Neural cell (in vitro differentiated cells): ENCODE data around the gene TSPAN33. TPM values are rescaled to one million over a fixed set of nuclear protein-coding genes. Genes with fewer than 3 reads are reported as not detected.

Experiments
- H2AFZ ChIP-seq: fragments of 200-600, 300-800 bp; sonication (generic), shearing (Covaris generic); 2 replicates; pipeline ENCODE4 v1.6.0; 2014; ENCODE audit warnings: low read depth, mild to moderate bottlenecking, antibody characterized with exemption, low read length, moderate library complexity
- H3F3A ChIP-seq: fragments of 200-600 bp; shearing (Covaris generic); 2 replicates; pipeline ENCODE4 v1.6.1; 2016; ENCODE audit warnings: mild to moderate bottlenecking, moderate library complexity, mixed read lengths, antibody characterized with exemption, low read length; ENCODE audit not compliant: insufficient read depth, poor library complexity, severe bottlenecking
- H3K27ac ChIP-seq: fragments of 200-600, 300-800 bp; sonication (generic), shearing (Covaris generic); 2 replicates; pipeline ENCODE4 v1.5.1; 2014; ENCODE audit warnings: mild to moderate bottlenecking, low read length, moderate library complexity
- H3K27me3 ChIP-seq: fragments of 300-800, 200-600 bp; sonication (generic), shearing (Covaris generic); 2 replicates; pipeline ENCODE4 v1.6.0; 2014; ENCODE audit warnings: mild to moderate bottlenecking, low read depth, low read length, moderate library complexity; ENCODE audit not compliant: insufficient read depth
- H3K36me3 ChIP-seq: fragments of 300-800, 200-600 bp; sonication (generic), shearing (Covaris generic); 2 replicates; pipeline ENCODE4 v1.5.1; 2014; ENCODE audit warnings: mild to moderate bottlenecking, antibody characterized with exemption, low read length, moderate library complexity; ENCODE audit not compliant: insufficient read depth
- H3K4me2 ChIP-seq: fragments of 300-800, 200-600 bp; sonication (generic), shearing (Covaris generic); 2 replicates; pipeline ENCODE4 v1.6.0; 2014; ENCODE audit warnings: mild to moderate bottlenecking, low read length
- H3K4me3 ChIP-seq: fragments of 300-800, 200-600 bp; sonication (generic), shearing (Covaris generic); 2 replicates; pipeline ENCODE4 v1.5.1; 2014; ENCODE audit warnings: mild to moderate bottlenecking, low read length, moderate library complexity
- H3K79me2 ChIP-seq: fragments of 200-600 bp; shearing (Covaris generic); replicated peaks from 2 replicates; pipeline ENCODE4 v1.6.0; 2014; ENCODE audit warnings: mild to moderate bottlenecking, low read length, moderate library complexity; ENCODE audit not compliant: insufficient read depth
- H3K9ac ChIP-seq: fragments of 300-800, 200-600 bp; sonication (generic), shearing (Covaris generic); 2 replicates; pipeline ENCODE4 v1.6.1; 2016; ENCODE audit warnings: mild to moderate bottlenecking, low read length, mixed read lengths
- H3K9me2 ChIP-seq: fragments of 200-600 bp; shearing (Covaris generic); 2 replicates; pipeline ENCODE4 v1.6.1; 2016; ENCODE audit warnings: mild to moderate bottlenecking, low read length, mixed read lengths; ENCODE audit not compliant: insufficient read depth
- H3K9me3 ChIP-seq: fragments of 200-600, 300-800 bp; sonication (generic), shearing (Covaris generic); 2 replicates; pipeline ENCODE4 v1.6.1; 2016; ENCODE audit warnings: mild to moderate bottlenecking, mixed run types, low read length, moderate library complexity, mixed read lengths
- H4K20me1 ChIP-seq: fragments of 200-600 bp; shearing (Covaris generic); 2 replicates; pipeline ENCODE4 v1.6.1; 2016; ENCODE audit warnings: mild to moderate bottlenecking, mixed run types; ENCODE audit not compliant: insufficient read depth
- EP300 ChIP-seq: fragments of 450-650 bp; conservative IDR thresholded peaks from 2 replicates; pipeline ENCODE4 v1.6.1; 2014; ENCODE audit warnings: antibody characterized with exemption, mild to moderate bottlenecking, moderate library complexity; ENCODE audit not compliant: poor library complexity, severe bottlenecking
- EZH2 ChIP-seq: fragments of 200-600, 300-800 bp; shearing (Covaris generic), sonication (generic); IDR thresholded peaks from 2 replicates; pipeline ENCODE4 v1.6.1; 2014; ENCODE audit warnings: antibody characterized with exemption, low read length, borderline replicate concordance, mild to moderate bottlenecking; ENCODE audit not compliant: insufficient read depth, poor library complexity, severe bottlenecking
- MXI1 ChIP-seq: fragments of 450-650 bp; conservative IDR thresholded peaks from 2 replicates; pipeline ENCODE4 v1.6.1; 2014; ENCODE audit warnings: antibody characterized with exemption, mild to moderate bottlenecking; ENCODE audit not compliant: poor library complexity, severe bottlenecking
- POLR2AphosphoS5 ChIP-seq: IDR thresholded peaks from 2 replicates; pipeline ENCODE4 v1.6.1; 2012
- RAD21 ChIP-seq: fragments of 450-650 bp; conservative IDR thresholded peaks from 2 replicates; pipeline ENCODE4 v1.6.1; 2014; ENCODE audit warnings: antibody characterized with exemption, mild to moderate bottlenecking, moderate library complexity
- SMC3 ChIP-seq: fragments of 450-650 bp; conservative IDR thresholded peaks from 2 replicates; pipeline ENCODE4 v1.6.1; 2014; ENCODE audit warnings: antibody characterized with exemption, mild to moderate bottlenecking, moderate library complexity; ENCODE audit not compliant: poor library complexity
- TAF1 ChIP-seq: IDR thresholded peaks from 2 replicates; pipeline ENCODE4 v1.6.1; 2012; ENCODE audit warnings: low read depth
- polyA plus RNA-seq: library from polyadenylated mRNA; depleted of rRNA; stranded (reverse); fragments of >200 nt; gene quantifications from 2 replicates; pipeline ENCODE4 v1.2.3, GENCODE V29; 2014
- TF ChIP-seq, protein P1 (sequence below): IDR thresholded peaks from 2 replicates; pipeline ENCODE4 v1.6.1; 2012; ENCODE audit warnings: borderline replicate concordance
- TF ChIP-seq, protein P2 (sequence below): fragments of 450-650 bp; IDR thresholded peaks from 2 replicates; pipeline ENCODE4 v1.5.1; 2014; ENCODE audit warnings: antibody characterized with exemption, mild to moderate bottlenecking, moderate library complexity; ENCODE audit not compliant: poor library complexity, severe bottlenecking

The TSPAN33 gene
- polyA plus RNA-seq, 1 donor from 2014 or later = 2.5 TPM

DNA sequence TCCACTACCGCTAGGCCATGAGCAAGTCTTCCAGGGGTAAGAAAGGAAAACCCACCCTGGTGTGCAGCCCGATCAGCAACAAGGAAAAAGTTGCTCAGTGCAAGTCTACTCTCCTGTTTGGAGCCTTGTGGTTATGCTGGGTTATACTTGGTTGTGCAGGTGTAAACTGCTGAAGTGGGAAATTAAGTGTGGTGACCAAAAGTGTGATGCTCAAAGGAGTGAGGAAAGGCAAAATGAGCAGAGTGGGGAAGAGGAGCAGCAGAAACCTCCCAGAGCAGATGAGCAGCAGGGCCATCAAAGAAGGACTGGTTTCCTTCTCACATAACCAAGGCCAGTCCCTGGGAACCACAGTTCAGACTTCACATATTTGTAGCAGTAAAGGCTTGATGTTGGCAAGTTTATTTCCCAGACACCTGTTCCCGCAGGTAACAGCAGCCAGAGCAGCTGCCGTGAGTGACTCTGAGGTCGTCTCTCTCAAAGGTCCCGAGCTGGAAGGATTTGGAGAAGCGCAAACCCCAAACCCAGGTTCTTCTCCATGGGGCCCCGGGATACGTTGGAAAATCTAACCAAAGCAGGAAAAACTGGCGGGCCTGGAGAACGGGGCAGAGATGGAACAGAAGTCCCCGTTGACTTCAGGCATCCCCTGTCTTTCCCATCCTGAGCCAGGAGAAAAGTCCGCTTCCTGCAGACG lies 43.3 kb downstream of the TSPAN33 start:
- Histone ChIP-seq H3K4me2 (no peak overlapping the region), H3K79me2 (peaks cover 36% of the 10 kb centered on the region), H3K9me3 (no peaks in the 10 kb centered on the region), H3F3A (no peaks in the 10 kb centered on the region), H3K4me3 (peak overlapping the region; percentile 90), H3K36me3 (no peaks in the 10 kb centered on the region), H3K27ac (no peak overlapping the region), H3K9ac (peak overlapping the region; percentile 66), H4K20me1 (no peaks in the 10 kb centered on the region), H3K27me3 (no peaks in the 10 kb centered on the region), H3K9me2 (no peaks in the 10 kb centered on the region), H2AFZ (peak overlapping the region; percentile 27)
- TF ChIP-seq MXI1 (no peak), SMC3 (no peak), EZH2 (no peak), EP300 (no peak), TAF1 (no peak), RAD21 (no peak), POLR2AphosphoS5 (no peak)
- TF ChIP-seq, protein P1, sequence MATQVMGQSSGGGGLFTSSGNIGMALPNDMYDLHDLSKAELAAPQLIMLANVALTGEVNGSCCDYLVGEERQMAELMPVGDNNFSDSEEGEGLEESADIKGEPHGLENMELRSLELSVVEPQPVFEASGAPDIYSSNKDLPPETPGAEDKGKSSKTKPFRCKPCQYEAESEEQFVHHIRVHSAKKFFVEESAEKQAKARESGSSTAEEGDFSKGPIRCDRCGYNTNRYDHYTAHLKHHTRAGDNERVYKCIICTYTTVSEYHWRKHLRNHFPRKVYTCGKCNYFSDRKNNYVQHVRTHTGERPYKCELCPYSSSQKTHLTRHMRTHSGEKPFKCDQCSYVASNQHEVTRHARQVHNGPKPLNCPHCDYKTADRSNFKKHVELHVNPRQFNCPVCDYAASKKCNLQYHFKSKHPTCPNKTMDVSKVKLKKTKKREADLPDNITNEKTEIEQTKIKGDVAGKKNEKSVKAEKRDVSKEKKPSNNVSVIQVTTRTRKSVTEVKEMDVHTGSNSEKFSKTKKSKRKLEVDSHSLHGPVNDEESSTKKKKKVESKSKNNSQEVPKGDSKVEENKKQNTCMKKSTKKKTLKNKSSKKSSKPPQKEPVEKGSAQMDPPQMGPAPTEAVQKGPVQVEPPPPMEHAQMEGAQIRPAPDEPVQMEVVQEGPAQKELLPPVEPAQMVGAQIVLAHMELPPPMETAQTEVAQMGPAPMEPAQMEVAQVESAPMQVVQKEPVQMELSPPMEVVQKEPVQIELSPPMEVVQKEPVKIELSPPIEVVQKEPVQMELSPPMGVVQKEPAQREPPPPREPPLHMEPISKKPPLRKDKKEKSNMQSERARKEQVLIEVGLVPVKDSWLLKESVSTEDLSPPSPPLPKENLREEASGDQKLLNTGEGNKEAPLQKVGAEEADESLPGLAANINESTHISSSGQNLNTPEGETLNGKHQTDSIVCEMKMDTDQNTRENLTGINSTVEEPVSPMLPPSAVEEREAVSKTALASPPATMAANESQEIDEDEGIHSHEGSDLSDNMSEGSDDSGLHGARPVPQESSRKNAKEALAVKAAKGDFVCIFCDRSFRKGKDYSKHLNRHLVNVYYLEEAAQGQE = no peak
- TF ChIP-seq, protein P2, sequence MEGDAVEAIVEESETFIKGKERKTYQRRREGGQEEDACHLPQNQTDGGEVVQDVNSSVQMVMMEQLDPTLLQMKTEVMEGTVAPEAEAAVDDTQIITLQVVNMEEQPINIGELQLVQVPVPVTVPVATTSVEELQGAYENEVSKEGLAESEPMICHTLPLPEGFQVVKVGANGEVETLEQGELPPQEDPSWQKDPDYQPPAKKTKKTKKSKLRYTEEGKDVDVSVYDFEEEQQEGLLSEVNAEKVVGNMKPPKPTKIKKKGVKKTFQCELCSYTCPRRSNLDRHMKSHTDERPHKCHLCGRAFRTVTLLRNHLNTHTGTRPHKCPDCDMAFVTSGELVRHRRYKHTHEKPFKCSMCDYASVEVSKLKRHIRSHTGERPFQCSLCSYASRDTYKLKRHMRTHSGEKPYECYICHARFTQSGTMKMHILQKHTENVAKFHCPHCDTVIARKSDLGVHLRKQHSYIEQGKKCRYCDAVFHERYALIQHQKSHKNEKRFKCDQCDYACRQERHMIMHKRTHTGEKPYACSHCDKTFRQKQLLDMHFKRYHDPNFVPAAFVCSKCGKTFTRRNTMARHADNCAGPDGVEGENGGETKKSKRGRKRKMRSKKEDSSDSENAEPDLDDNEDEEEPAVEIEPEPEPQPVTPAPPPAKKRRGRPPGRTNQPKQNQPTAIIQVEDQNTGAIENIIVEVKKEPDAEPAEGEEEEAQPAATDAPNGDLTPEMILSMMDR = no peak

- Histone ChIP-seq H3K27me3 (no peaks in the 10 kb centered on the region), H3K4me3 (peak within 1 kb of the TSS; percentile 90), H3K9me2 (no peaks in the 10 kb centered on the region), H3K4me2 (peak within 1 kb of the TSS; percentile 85), H4K20me1 (no peaks in the 10 kb centered on the region), H3K79me2 (peaks cover 40% of the 10 kb centered on the region), H3K9me3 (no peaks in the 10 kb centered on the region), H3K36me3 (no peaks in the 10 kb centered on the region), H2AFZ (peak within 1 kb of the TSS; percentile 27), H3K27ac (no peak within 1 kb of the TSS), H3F3A (no peaks in the 10 kb centered on the region), H3K9ac (peak within 1 kb of the TSS; percentile 66)
- no peak for TF ChIP-seq EP300
- TF ChIP-seq MXI1 = no peak
- TF ChIP-seq POLR2AphosphoS5 = no peak
- no peak for TF ChIP-seq TAF1
- TF ChIP-seq, protein P1 = no peak
- TF ChIP-seq, protein P2 = no peak
- no peak for TF ChIP-seq EZH2
- no peak for TF ChIP-seq SMC3
- no peak for TF ChIP-seq RAD21
These were observed 43.9 kb downstream of the TSPAN33 start, which contains the start of gene SMO for GRCh38 chr7:129188372-129188891. Gene SMO, plus strand, starts transcription at chr7:129188633. Its CDS starts 519 bp downstream, at chr7:129189152.
